Parathyroid adenoma (tissue), 2 donors: ENCODE measurements around the gene RALGAPA2.

Experiments used
- H2AFZ ChIP-seq: fragments of 300-600 bp; sonication (generic); one replicate; pipeline ENCODE4 v1.7.0; 2017; ENCODE audit warnings: antibody characterized with exemption, mild to moderate bottlenecking
- H3K27ac ChIP-seq: fragments of 300-600 bp; sonication (generic); one replicate; pipeline ENCODE4 v1.7.0; 2017
- H3K27me3 ChIP-seq: fragments of 300-600 bp; sonication (generic); one replicate; pipeline ENCODE4 v1.7.0; 2017; ENCODE audit warnings: low read length; ENCODE audit not compliant: control insufficient read depth, insufficient read depth
- H3K36me3 ChIP-seq: fragments of 300-600 bp; sonication (generic); one replicate; pipeline ENCODE4 v1.7.0; 2017; ENCODE audit warnings: low read length; ENCODE audit not compliant: control insufficient read depth, insufficient read depth
- H3K4me1 ChIP-seq: fragments of 300-600 bp; sonication (generic); one replicate; pipeline ENCODE4 v1.7.0; 2017; ENCODE audit warnings: control low read depth
- H3K4me2 ChIP-seq: fragments of 300-600 bp; sonication (generic); one replicate; pipeline ENCODE4 v1.7.0; 2017; ENCODE audit warnings: low read length
- H3K4me3 ChIP-seq: fragments of 300-600 bp; sonication (generic); one replicate; pipeline ENCODE4 v1.7.0; 2017; ENCODE audit warnings: low read depth, low read length
- H3K79me2 ChIP-seq: fragments of 300-600 bp; sonication (generic); one replicate; pipeline ENCODE4 v1.7.0; 2017; ENCODE audit warnings: control low read depth
- H3K9ac ChIP-seq: fragments of 300-600 bp; sonication (generic); one replicate; pipeline ENCODE4 v1.7.0; 2017; ENCODE audit warnings: mild to moderate bottlenecking
- H3K9me3 ChIP-seq: fragments of 300-600 bp; sonication (generic); one replicate; pipeline ENCODE4 v1.7.0; 2017; ENCODE audit warnings: low read length; ENCODE audit not compliant: control insufficient read depth
- TF ChIP-seq, protein P1 (sequence below): fragments of 300-600 bp; sonication (generic); IDR thresholded peaks from one replicate; pipeline ENCODE4 v1.7.0; 2017; ENCODE audit warnings: antibody characterized with exemption, mild to moderate bottlenecking
- donor health status: primary hyperparathyroidism.

Gene RALGAPA2

DNA sequence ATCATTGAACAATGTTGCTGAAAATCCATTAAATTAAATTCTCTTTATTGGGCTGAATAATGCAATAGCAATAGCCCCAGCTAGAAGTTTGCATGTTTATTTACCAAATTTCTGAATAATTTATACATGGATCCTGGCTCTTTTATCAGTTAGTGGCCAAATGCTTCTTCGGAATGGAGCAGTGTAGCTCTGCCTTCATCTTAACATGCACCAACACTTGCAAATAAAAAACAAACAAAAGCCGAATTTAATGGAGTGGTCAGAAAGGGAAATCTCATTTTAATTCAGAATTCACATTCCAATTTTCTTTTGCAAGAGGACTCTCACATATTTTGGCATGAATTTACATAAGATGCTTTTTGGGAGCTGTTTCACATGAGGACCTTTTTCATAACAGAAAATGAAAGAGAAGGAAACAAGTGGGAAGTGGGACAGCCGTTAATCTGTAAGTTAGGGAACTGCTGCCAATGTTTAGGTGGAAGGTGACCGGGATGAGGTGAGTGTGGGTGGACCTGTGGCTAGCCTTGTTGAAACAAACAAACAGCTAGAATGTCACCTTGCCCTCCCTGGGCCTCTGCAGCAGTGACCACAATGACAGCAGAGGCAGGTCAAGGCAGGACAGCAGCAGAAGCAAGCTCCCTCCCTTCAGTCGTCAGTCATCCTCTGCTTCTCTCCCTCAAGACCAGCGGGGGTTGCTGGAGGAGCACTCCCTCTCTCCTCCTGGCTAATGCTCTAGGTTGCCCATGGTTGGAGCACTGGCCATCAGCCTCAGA is 271.4 kb downstream of the RALGAPA2 start:
- Histone ChIP-seq H3K27me3 (no peaks in the 10 kb centered on the region), H3K4me3 (no peak overlapping the region), H2AFZ (no peak overlapping the region), H3K4me2 (no peak overlapping the region), H3K27ac (no peak overlapping the region), H3K9ac (no peak overlapping the region), H3K4me1 (no peaks in the 10 kb centered on the region), H3K36me3 (no peaks in the 10 kb centered on the region), H3K79me2 (no peaks in the 10 kb centered on the region), H3K9me3 (no peaks in the 10 kb centered on the region)
- TF ChIP-seq, protein P1, sequence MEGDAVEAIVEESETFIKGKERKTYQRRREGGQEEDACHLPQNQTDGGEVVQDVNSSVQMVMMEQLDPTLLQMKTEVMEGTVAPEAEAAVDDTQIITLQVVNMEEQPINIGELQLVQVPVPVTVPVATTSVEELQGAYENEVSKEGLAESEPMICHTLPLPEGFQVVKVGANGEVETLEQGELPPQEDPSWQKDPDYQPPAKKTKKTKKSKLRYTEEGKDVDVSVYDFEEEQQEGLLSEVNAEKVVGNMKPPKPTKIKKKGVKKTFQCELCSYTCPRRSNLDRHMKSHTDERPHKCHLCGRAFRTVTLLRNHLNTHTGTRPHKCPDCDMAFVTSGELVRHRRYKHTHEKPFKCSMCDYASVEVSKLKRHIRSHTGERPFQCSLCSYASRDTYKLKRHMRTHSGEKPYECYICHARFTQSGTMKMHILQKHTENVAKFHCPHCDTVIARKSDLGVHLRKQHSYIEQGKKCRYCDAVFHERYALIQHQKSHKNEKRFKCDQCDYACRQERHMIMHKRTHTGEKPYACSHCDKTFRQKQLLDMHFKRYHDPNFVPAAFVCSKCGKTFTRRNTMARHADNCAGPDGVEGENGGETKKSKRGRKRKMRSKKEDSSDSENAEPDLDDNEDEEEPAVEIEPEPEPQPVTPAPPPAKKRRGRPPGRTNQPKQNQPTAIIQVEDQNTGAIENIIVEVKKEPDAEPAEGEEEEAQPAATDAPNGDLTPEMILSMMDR, result no peak

DNA sequence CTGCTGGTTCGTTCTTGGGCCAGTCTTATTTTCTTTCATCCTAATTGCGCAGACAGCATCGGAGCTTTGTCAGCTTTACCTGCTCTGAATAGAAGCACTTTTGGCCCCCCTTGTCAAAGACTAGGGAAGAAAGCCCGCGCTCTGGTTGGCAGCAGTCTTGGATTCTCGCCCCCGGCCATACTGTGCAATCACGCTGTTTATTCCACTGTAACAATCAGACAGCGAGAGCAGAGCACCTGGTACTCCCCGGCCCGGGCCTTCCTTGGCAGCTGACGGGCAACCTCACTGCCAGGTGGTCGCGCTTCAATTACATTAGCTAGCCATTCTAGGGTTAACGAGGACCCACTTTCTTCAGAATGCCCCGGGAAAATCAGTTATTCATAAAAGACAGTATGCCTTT is 272.0 kb downstream of the RALGAPA2 start:
- no peaks in the 10 kb centered on the region for H3K36me3 ChIP-seq
- H3K4me3 ChIP-seq, result no peak overlapping the region
- no peaks in the 10 kb centered on the region for H3K9me3 ChIP-seq
- no peak overlapping the region for H3K9ac ChIP-seq
- no peak overlapping the region for H3K27ac ChIP-seq
- no peak overlapping the region for H3K4me2 ChIP-seq
- H3K4me1 ChIP-seq, result no peaks in the 10 kb centered on the region
- no peaks in the 10 kb centered on the region for H3K27me3 ChIP-seq
- H3K79me2 ChIP-seq, result no peaks in the 10 kb centered on the region
- no peak overlapping the region for H2AFZ ChIP-seq
- TF ChIP-seq, protein P1, result no peak

DNA sequence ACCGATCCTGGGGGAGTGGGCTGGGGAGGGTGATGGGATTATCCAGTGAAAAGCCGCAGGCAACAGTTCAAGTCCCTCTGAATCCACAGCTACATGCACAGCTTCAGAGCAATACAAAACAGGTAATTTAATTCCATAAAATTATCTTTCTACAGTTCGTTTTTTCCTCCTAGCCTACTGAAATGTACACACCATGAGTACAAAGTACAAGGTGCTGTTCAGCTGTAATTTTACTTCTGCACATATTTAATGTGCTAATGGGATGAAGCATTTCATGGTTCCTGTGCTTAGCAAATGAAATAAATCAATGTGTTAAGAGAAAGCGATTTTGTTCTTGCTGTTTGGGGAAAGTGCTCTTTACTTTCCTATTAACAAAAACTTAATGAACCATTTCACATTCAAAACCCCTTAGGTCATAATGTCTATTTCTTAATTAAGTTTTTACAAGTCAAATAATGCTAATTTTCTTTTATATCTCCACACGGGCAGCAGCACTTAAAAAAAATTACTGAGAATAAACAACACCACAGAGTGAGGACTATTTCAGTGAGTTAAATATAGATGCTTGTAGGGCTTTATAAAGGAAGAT is 272.7 kb downstream of the RALGAPA2 start:
- H3K27ac ChIP-seq, result no peak overlapping the region
- TF ChIP-seq, protein P1, result no peak
- no peaks in the 10 kb centered on the region for H3K79me2 ChIP-seq

DNA sequence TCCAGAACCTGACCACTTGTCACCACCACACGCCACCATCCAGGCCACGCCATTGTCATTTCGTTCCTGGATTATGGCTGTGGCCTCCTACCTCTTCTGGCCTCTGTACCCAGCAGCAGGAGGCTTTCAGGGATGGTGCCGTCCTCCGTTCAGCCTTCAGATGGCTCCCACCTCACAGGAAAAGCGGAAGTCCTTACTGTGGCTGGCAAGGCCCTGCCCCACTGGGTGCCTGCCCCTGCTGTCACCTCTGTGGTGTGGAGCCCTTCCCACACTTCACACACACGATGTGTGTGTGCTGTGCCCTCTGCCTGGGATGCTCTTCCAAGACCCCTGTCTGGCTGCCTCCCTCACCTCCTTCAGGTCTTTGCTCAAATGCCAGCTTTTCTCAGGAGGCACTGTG is 275.1 kb downstream of the RALGAPA2 start:
- TF ChIP-seq, protein P1, result no peak
- no peak overlapping the region for H2AFZ ChIP-seq
- no peak overlapping the region for H3K4me3 ChIP-seq
- H3K4me2 ChIP-seq, result no peak overlapping the region
- no peaks in the 10 kb centered on the region for H3K4me1 ChIP-seq
- H3K9ac ChIP-seq, result no peak overlapping the region
- H3K27me3 ChIP-seq, result no peaks in the 10 kb centered on the region
- H3K36me3 ChIP-seq, result no peaks in the 10 kb centered on the region
- H3K79me2 ChIP-seq, result no peaks in the 10 kb centered on the region
- no peak overlapping the region for H3K27ac ChIP-seq
- no peaks in the 10 kb centered on the region for H3K9me3 ChIP-seq

More for the DNA sequence above, 272.7 kb downstream of the RALGAPA2 start:
- Histone ChIP-seq H3K4me2 (no peak overlapping the region), H3K4me1 (no peaks in the 10 kb centered on the region), H3K36me3 (no peaks in the 10 kb centered on the region), H3K27me3 (no peaks in the 10 kb centered on the region), H3K9me3 (no peaks in the 10 kb centered on the region), H3K9ac (no peak overlapping the region), H2AFZ (no peak overlapping the region), H3K4me3 (no peak overlapping the region)
